Tibial artery (tissue), 4 donors: ENCODE data around the gene ADORA1.

ENCODE experiments used
- DNase-seq, 2 donors: peaks; one replicate each; pipeline ENCODE4 v3.0.0-alpha.2; 2019
- H3K27ac ChIP-seq, 2 donors: fragments of 200-600 bp; sonication (generic) in 1 of 2; 1 replicate in 1 of 2; 2 replicates in 1 of 2; pipeline ENCODE4 v1.5.1; 2018 to 2019; ENCODE audit warnings: mild to moderate bottlenecking in 1 of 2
- H3K27me3 ChIP-seq, 2 donors: fragments of 200-600 bp; sonication (generic) in 1 of 2; one replicate each; pipeline versions ENCODE4 v1.5.1 to v1.6.0; 2016 to 2019
- H3K36me3 ChIP-seq, 3 donors: fragments of 200-600 bp; sonication (generic) in 2 of 3; one replicate each; pipeline ENCODE4 v1.5.1; 2016 to 2019; ENCODE audit warnings: mild to moderate bottlenecking in 2 of 3
- H3K4me1 ChIP-seq, 4 donors: fragments of 200-600 bp; sonication (generic) in 2 of 4; 1 replicate in 3 of 4; 2 replicates in 1 of 4; pipeline ENCODE4 v1.5.1; 2016 to 2019
- H3K4me3 ChIP-seq, 2 donors: fragments of 200-600 bp; sonication (generic) in 1 of 2; 1 replicate in 1 of 2; 2 replicates in 1 of 2; pipeline ENCODE4 v1.5.1; 2018 to 2019; ENCODE audit warnings: mild to moderate bottlenecking in 2 of 2
- H3K9me3 ChIP-seq, 3 donors: fragments of 200-600 bp; sonication (generic) in 1 of 3; one replicate each; pipeline ENCODE4 v1.5.1; 2016 to 2019
- intact Hi-C: fragments of 100-400 bp; cut with DNase I; formaldehyde crosslinking; loops from one replicate; pipeline ENCODE4 v1.15.0; 2023; ENCODE audit warnings: low total_unique reads
- TF ChIP-seq, protein P1 (sequence below), 2 experiments: fragments of 200-600 bp in 1 of 2; fragments of 450-650 bp in 1 of 2; IDR thresholded peaks; one replicate each; pipeline ENCODE4 v1.5.1; 2017 to 2019; ENCODE audit warnings: antibody characterized with exemption in 2 of 2, mild to moderate bottlenecking in 1 of 2, moderate library complexity in 1 of 2

The ADORA1 gene

DNA sequence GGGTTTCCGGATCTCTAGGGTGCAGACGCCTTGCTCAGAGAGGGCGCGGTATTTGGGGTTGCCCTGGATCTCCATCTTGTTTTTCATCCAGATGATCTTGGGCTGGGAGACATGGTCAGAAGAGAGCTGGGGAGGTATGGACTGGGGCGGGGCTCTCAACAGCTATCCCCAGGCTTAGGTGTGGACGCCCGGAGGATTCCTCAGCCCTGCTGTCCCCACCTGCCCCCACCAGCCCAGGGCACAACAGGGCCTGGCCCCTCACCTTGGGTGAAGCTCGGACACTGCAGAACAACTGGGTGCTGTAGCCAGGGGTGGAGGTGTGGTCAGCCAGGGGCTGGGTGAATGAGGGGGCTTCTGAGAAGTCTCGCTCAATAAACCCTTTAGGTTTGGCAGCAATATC, 41.5 kb downstream of the ADORA1 start:
- Histone ChIP-seq H3K27me3 (peaks cover 0 to 30% of the 10 kb centered on the region in 2 donors), H3K4me3 (no peak overlapping the region), H3K4me1 (no peaks in the 10 kb centered on the region), H3K36me3 (peaks cover 0 to 5% (median 0%) of the 10 kb centered on the region in 3 donors), H3K9me3 (no peaks in the 10 kb centered on the region), H3K27ac (no peak overlapping the region)
- TF ChIP-seq, protein P1, sequence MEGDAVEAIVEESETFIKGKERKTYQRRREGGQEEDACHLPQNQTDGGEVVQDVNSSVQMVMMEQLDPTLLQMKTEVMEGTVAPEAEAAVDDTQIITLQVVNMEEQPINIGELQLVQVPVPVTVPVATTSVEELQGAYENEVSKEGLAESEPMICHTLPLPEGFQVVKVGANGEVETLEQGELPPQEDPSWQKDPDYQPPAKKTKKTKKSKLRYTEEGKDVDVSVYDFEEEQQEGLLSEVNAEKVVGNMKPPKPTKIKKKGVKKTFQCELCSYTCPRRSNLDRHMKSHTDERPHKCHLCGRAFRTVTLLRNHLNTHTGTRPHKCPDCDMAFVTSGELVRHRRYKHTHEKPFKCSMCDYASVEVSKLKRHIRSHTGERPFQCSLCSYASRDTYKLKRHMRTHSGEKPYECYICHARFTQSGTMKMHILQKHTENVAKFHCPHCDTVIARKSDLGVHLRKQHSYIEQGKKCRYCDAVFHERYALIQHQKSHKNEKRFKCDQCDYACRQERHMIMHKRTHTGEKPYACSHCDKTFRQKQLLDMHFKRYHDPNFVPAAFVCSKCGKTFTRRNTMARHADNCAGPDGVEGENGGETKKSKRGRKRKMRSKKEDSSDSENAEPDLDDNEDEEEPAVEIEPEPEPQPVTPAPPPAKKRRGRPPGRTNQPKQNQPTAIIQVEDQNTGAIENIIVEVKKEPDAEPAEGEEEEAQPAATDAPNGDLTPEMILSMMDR (IDR thresholded peaks at IDR 0.05): no peak
- intact Hi-C loops: no loop called here
- no peak for DNase-seq

DNA sequence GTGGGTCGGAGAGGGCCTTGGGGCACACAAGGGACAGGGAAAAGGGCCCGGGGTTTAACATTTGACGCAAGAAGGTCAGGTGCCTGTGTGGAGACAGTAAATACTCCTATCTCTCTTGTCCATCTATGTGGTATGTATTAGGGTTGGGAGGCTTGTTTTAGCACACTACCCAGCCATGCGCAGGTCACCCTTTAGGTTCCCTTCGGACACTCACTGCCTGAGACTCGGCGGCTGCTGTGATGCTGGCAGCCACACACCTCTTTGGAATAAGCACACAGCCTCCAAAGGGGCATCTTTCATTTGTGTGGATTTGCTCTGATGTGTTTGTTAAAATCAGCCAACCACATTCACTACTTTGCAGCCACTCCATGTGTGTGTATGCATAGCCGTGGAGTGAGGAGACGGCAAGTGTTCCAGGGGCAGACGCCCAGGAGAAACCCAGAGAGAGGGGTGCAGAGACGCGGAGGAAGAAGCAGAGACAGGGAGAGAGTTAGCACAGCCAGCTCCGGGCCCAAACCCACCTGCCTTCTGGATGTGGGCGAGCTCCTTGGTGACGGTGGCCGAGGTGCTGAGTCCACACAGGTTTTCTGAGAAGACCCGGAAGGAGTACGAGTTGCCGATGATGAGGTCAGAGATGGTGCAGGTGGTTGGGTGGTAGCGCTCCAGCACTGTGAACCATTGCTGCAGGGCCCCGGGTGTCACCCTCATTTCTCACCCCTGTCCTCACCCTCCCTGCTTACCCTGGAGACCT, 42.4 kb downstream of the ADORA1 start:
- intact Hi-C loops: no loop called here
- no peak overlapping the region for H3K27ac ChIP-seq
- no peak for DNase-seq

DNA sequence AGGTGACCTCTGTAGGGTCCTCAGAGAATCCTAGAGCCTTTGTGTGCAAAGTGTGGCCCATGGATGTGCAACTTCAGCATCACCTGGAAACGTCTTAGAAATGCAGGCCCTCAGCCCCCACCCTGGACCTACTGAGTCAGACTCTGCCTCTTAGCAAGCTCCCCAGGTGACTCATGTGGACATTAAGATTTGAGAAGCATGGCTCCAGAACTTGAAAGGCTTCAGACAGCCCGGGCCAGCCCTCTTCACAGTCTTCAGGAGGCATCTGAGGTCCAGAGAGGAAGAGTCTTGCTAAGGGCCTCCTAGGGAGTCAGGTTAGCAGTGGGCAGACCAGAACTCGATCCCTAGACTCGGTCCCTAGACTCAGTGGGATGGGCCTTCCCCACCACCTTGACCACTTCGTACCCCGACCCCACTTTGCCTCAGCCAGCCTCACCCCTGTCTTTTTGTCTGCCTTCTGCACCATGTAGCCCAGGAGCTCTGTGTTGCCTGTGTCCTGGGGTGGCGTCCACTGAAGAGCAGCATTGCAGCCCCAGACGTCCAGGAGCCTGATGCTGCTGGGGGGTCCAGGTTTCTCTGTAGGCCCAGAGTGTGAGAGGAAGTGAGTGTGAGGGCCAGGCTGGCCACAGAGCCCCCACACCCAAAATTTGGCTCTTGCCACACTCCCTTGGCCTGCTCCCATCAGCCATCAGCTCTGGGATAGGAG, 43.3 kb downstream of the ADORA1 start:
- no peak overlapping the region for H3K27ac ChIP-seq
- TF ChIP-seq, protein P1 (IDR thresholded peaks at IDR 0.05): no peak
- no peaks in the 10 kb centered on the region for H3K4me1 ChIP-seq
- H3K4me3 ChIP-seq: no peak overlapping the region
- intact Hi-C loops: no loop called here
- DNase-seq: no peak
- no peaks in the 10 kb centered on the region for H3K9me3 ChIP-seq
- H3K27me3 ChIP-seq: peaks cover 0 to 26% of the 10 kb centered on the region in 2 donors
- peaks cover 0 to 2% (median 0%) of the 10 kb centered on the region in 3 donors for H3K36me3 ChIP-seq

More for the DNA sequence above, 42.4 kb downstream of the ADORA1 start:
- peaks cover 0 to 5% (median 0%) of the 10 kb centered on the region in 3 donors for H3K36me3 ChIP-seq
- H3K4me1 ChIP-seq: no peaks in the 10 kb centered on the region
- H3K9me3 ChIP-seq: no peaks in the 10 kb centered on the region
- TF ChIP-seq, protein P1 (IDR thresholded peaks at IDR 0.05): no peak
- peaks cover 0 to 28% of the 10 kb centered on the region in 2 donors for H3K27me3 ChIP-seq
- no peak overlapping the region for H3K4me3 ChIP-seq

DNA sequence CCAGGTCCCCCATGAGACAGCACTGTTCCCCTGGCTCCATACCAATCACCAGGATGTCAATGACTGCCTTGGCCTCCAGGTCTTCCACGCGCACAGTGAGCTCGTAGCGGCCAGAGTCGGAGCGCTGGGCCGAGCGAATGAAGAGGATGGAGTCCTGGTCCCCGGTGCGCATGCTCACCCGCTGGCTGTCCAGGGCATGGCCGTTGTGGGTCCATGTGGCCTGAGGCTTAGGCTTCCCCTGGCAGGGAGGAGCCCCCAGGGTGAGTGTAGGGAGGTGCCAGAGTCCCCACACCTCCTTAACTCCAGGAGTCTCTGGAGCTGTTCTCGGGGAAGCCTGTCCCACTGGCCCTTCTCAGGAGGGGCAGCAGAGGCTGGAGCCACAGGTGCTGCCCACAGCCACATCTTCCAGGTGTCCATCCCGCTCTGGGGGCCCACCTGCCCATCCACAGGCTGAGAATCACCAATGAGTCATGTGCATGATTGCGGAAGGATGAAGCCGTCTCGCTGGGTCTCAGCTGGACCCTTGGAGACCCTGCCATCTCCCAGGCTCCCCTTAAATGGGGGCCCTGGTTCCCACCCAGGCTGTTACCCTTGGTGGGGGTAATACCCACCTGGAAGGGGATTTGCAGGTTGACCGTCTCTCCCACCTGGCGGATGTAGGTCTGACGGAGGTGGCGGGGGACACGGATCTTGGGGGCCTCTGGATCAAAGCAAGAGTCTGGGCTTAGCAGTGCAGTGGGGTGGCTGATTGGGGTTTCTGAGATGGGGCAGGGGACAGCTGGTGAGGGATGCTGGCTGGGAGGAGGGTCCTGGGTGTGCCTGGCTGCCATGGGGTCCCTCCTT, 44.0 kb downstream of the ADORA1 start:
- DNase-seq: no peak
- no peaks in the 10 kb centered on the region for H3K4me1 ChIP-seq
- no peak overlapping the region for H3K4me3 ChIP-seq
- no peaks in the 10 kb centered on the region for H3K36me3 ChIP-seq
- intact Hi-C loops: no loop called here
- no peak overlapping the region for H3K27ac ChIP-seq
- peaks cover 0 to 24% of the 10 kb centered on the region in 2 donors for H3K27me3 ChIP-seq
- TF ChIP-seq, protein P1 (IDR thresholded peaks at IDR 0.05): no peak
- H3K9me3 ChIP-seq: no peaks in the 10 kb centered on the region

DNA sequence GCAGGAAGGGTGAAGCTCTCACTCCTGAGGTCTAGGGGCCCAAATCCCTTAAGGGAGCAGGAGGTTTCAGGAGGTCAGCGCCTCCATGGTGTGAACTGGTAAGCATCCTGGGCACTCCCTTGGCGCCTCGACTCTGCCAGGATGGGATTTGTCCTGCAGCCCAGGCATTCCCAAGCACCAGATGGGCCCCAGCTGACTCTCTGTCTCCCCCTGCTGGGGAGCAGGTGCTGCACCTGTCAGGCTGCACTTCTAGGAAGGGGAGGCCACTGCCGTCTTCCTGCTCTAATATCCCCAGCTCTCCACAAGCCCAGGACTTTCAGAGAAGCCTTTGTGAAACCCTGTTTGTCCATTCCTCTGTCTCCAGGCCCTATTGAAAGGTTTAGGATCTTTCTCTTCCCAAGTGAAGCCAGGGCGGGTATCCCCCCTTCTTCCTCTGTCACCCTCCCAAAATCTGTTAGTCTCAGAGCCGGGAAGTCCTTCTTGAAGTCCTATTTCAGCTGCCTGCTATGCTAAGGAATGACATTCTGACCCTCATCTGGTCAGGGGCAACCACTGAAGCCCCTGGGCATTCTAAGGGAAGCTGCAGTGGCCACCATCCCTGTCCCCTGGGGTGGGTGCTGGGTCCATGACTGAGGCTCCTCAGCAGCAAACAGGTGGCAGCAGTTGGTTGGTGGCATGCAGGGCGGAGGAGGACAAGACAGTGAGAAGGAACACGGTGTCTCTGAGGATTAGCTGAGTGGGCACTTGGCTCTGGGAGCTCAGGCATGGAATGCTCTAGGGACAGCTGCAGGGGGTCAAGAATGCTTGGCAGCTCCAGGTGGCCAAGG, 44.9 kb downstream of the ADORA1 start:
- Histone ChIP-seq H3K27ac (no peak overlapping the region), H3K4me3 (no peak overlapping the region), H3K4me1 (peaks cover 0 to 1% (median 0%) of the 10 kb centered on the region in 4 donors), H3K36me3 (no peaks in the 10 kb centered on the region), H3K27me3 (peaks cover 0 to 16% of the 10 kb centered on the region in 2 donors), H3K9me3 (no peaks in the 10 kb centered on the region)
- intact Hi-C loops: no loop called here
- DNase-seq: peak in 1 of 2 donors; percentile 41
- TF ChIP-seq, protein P1 (IDR thresholded peaks at IDR 0.05): peak; percentile 63 to 64
